HG03342 (cell line): ENCODE data around the gene ADAMTS15.

ENCODE experiments used
- ATAC-seq: cut with Tn5 transposase; IDR thresholded peaks from one replicate; pipeline ENCODE4 v1.9.1; 2021; ENCODE audit warnings: mild to moderate bottlenecking, moderate library complexity; ENCODE audit not compliant: unreplicated experiment

The ADAMTS15 gene, protein sequence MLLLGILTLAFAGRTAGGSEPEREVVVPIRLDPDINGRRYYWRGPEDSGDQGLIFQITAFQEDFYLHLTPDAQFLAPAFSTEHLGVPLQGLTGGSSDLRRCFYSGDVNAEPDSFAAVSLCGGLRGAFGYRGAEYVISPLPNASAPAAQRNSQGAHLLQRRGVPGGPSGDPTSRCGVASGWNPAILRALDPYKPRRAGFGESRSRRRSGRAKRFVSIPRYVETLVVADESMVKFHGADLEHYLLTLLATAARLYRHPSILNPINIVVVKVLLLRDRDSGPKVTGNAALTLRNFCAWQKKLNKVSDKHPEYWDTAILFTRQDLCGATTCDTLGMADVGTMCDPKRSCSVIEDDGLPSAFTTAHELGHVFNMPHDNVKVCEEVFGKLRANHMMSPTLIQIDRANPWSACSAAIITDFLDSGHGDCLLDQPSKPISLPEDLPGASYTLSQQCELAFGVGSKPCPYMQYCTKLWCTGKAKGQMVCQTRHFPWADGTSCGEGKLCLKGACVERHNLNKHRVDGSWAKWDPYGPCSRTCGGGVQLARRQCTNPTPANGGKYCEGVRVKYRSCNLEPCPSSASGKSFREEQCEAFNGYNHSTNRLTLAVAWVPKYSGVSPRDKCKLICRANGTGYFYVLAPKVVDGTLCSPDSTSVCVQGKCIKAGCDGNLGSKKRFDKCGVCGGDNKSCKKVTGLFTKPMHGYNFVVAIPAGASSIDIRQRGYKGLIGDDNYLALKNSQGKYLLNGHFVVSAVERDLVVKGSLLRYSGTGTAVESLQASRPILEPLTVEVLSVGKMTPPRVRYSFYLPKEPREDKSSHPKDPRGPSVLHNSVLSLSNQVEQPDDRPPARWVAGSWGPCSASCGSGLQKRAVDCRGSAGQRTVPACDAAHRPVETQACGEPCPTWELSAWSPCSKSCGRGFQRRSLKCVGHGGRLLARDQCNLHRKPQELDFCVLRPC

DNA sequence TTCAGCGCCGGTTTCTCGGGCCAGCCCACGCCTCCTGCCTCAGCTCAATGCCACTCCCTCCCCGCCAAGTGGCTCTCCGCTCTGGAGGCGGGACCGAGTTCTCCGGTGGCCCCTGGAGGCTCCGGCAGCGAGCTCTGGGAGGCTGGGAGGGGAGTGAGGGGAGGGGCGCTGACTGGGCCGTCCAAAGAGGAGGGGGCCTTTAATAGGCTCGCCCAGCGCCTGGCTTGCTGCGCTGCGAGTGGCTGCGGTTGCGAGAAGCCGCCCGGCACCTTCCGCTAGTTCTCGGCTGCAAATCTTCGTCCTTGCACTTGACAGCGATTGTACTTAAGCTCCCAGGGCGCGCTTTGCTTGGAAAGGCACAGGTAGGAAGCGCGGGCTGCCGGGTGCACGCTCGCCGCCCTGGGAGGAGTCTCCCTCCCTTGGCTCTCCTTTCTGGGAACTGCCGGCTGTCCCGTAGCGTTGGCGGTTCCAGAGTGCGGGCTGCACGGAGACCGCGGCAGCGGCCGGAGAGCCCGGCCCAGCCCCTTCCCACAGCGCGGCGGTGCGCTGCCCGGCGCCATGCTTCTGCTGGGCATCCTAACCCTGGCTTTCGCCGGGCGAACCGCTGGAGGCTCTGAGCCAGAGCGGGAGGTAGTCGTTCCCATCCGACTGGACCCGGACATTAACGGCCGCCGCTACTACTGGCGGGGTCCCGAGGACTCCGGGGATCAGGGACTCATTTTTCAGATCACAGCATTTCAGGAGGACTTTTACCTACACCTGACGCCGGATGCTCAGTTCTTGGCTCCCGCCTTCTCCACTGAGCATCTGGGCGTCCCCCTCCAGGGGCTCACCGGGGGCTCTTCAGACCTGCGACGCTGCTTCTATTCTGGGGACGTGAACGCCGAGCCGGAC is at the start of gene ADAMTS15:
TSS of gene ADAMTS15 (plus strand) at position 230 of the 894 bp plus-strand sequence. CDS start at position 559, 329 bp downstream.
- ATAC-seq = no peak

DNA sequence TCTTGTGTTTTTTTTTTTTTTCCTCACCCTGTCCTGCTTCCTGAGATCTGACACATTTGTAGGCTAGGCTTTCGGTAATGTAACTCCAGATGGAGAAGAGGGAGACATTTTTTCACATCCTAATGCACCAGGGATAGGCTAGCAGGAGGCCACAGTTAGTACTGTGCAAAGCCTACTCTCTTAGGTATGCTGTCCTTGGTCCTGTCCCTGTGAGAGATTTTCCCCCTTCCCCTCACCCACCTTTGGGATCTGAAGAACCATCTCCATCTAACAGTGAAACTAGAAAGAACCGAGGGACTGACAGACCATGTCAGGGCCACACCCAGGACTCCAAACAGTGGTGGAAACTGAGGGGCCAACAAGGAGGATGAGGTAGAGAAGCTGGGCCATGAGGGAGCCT is 49.2 kb upstream of the ADAMTS15 start:
- no peak for ATAC-seq

DNA sequence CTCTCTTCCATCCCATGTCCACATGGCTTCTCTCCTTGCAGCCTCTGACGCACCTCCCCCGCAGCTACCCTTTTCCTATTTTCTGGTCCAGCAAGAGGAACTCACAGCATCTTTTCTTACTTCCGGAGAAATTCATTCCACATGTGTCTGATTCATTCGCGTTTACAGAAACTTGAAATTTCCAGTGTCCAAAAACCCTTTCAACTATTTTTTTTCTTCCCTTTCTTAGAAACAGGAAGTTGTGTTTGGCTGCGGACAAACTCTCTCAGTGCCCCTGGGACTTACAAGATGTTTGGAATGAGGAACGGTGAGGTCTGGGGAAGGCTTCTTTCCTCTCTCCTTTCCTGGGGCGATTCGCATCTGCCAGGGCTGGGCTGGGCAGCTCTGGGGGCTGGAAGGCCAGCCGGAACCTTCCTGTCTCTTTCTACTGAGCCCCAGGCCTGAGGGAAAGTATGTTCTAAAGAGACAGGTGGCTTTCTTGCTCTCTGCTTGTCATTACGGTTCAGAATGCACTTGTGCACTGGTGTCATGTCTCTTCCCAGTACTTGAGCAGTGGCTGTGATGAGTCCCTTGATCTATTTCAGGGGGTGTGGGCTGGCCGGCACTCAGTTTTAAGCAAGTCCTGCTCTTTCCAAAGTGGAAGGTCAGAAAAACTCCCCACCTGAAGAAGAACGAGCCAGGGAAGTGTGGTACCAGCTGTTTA is 47.5 kb upstream of the ADAMTS15 start:
- ATAC-seq = no peak

DNA sequence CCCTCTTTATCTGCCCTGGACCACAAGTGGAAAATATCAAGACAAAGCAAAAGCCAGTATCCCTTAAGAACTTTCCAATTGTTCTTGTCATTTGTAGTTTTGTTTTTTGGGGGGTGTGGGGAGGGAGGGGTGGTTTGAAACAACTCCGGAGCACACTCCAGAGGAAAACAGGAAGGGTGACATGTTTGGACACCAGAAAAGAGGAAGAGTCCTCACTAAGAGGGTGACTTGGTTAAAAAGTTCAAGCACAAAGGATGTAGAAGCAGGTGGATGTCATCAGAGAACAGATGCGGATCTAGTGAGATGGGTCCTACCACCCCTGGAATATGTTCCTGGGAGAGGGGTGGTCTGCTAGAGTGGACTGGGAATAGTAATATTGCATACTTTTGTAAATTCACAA is 45.9 kb upstream of the ADAMTS15 start:
- no peak for ATAC-seq

DNA sequence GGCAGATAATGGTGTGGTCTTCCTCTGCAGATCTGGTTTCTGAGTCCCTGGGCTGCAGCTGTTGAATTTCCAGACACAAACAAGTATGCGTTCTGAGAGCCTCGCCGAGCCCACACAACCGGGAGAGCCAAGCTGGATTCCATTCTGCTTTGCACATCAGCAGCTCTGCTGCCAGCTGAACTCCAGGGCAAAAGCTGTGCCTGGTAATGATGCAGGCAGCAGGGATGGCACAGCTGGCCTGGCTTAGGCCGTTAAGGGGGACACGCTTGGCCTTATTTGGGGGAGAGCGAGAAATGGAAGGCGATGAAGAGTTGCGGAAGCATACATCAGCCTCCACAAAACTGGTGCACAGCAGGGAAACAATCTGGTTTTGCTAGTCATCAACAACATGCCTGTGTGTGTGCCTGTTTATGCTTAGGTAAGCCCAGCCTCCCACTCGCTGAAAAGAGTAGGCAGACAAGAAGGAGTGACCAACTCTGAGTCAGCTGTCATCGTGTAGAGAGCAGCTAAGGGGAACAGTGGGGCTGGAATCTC is 45.1 kb upstream of the ADAMTS15 start:
- no peak for ATAC-seq

DNA sequence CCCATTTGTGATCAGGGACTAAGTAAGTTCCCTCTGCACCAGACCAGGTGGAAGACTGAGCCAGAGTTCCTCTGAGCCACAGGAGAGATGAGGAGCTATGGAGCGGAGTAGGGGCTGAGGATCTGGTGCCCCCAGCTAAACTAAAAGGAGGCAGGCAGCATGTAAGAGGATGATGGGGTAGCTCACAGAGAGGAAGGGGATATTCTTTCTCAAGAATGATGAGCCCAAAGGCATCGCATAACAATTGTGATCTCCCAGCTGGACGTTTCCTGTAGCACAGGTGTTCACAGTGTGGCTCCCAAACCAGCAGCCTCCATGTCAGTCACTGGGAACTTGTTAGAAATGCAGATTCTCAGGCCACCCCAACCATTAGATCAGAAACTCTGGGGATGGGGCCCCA is 44.5 kb upstream of the ADAMTS15 start:
- no peak for ATAC-seq

DNA sequence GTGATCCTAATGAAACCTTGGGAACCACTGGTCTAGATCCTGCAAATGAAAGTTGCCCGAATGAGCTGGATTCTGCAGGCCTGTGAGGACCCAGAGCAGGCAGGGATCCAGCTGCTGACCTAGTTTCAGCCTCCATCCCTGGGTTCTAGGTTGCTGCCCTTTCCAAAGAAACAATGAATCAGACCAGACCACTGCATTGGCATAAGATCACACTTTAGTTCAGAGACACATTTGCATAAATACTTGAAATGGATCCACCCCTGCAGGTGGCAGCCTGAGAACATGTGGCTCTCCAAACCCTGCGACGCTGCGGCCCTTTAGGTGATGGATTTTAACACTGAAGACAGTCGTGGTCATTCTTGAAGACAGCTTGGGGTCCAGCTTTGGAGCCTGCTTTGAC is 43.7 kb upstream of the ADAMTS15 start:
- ATAC-seq = no peak

DNA sequence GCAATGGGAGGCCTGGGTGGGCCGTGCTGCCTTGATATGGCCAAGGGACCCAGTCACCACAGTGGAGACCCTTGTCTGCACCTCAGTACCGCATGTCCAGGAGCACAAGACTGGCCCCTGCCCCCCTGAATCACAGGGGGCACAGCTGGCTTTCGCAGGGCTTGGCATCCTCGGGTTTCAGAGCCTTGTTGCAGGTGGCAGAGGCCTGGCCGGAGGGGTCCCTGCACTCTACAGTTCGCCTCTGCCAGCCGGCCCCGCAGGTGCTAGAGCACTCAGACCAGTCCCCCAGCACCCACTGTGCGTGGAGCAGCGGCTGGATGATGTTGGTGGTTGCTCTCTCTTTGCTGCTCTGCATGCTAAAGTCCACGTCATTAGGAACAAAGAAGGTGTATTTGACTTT is 43.0 kb upstream of the ADAMTS15 start:
- ATAC-seq = no peak

DNA sequence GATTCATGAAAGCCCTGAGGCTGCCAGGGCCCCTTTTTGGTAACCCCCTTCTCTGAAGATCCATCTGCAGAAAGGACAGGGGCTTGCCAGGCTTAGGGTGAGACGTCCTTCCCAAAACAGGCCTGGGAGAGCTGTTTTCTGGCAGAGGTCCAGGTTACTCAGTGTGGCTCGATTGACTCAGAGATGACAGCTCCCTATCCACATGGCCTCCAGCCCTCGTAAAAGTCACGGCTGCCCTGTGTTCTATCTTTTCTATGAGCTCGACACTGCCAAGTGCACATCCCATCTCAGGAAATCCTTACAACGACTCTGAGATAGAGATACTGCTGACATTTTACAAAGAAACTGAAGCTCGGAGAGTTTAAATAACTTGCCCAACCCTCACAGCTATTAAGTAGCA is 40.5 kb upstream of the ADAMTS15 start:
- no peak for ATAC-seq

DNA sequence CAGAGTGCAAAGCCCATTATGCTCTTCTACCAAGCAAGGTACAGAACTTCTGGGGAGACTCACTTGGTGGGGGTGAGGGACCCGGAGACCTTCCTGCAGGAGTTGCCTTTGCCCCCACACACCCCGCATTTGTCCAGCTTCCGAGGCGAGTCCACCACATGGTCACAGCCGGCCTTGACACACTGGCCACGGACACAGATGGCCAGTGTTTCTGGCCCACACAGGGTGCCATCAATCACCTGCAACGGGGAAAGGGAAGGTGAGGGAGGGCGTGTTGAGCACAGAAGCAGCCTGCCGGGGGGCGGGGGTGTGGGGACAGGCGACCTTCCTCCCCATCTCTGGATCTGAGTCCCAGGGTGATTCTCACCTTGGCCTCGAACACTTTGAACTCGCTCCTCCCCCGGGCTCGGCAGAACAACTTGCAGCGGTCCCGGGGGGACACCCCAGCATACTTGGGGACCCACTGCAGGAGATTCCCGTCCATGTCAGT is 40.0 kb upstream of the ADAMTS15 start:
- ATAC-seq = no peak

DNA sequence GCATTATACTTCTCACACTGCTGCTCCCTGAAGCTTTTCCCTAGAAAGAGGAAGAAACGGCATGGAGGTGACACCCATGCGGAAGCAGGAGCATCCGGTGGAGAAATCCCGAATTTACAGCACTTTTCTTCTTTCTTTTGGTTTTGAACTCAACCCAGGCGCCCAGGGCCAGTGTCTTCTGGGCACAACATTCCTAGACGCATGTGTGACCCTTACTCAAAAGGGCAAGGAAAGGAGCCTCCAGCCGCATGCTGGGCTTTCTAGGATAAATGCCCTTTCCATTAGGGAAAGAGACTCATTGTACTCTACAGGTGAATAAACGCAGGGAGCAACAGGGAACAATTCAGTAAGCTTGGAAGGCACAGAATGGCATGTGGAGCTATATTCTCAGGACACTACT is 39.5 kb upstream of the ADAMTS15 start:
- ATAC-seq = no peak

DNA sequence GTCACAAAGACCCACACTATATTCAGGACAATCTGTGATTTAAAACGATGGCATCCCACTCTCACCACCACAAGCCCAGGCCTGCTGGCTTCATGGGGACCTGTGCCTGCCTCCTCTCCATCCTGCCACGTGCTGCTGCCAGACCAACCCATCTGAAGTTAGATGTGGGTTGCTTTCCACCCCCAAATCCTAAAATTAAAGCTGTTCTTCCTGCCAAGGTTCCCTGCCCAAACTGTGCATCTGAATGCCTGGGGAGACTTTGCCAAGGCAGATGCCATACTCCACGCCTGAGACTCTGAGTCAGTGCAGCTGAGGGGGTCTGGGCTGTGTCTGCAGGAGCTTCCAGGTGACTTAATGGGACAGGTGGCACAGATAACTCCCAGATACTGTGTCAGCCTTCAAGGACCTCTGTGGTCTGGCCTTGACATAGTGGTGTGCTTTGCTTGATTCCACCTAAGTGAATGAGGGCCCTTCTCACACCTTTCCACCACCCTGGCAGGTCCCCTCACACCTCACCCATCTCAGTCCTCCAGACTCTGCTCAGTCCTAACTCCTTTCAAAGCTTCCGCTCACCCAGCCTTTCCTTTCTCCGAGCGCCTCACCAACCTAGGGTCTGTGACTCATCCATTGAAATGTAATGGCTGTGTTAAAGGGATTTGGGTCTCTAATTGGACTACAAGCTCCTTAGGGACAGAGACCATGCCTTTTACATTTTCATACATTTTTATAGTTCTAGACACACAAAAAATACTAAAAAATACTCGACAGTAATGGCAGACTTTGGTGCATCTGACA is 38.7 kb upstream of the ADAMTS15 start:
- ATAC-seq = no peak

DNA sequence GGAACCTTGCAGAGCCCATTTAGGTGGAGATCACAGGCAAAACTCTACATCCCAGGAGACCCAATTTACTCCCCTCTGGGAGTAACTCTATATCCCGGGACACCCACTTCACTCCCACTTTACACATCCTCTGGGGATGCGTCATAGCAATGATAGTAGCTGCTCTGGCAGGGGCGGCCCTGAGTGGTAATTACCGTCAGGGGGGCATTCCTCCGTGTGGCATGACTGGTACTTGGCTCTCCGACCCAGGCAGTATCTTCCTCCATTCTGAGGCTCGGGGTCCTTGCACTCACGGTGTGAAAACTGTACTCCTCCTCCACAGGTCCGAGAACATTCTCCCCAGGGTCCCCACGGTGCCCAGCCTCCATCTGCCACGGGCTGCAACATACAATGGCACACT is 37.2 kb upstream of the ADAMTS15 start:
- no peak for ATAC-seq

DNA sequence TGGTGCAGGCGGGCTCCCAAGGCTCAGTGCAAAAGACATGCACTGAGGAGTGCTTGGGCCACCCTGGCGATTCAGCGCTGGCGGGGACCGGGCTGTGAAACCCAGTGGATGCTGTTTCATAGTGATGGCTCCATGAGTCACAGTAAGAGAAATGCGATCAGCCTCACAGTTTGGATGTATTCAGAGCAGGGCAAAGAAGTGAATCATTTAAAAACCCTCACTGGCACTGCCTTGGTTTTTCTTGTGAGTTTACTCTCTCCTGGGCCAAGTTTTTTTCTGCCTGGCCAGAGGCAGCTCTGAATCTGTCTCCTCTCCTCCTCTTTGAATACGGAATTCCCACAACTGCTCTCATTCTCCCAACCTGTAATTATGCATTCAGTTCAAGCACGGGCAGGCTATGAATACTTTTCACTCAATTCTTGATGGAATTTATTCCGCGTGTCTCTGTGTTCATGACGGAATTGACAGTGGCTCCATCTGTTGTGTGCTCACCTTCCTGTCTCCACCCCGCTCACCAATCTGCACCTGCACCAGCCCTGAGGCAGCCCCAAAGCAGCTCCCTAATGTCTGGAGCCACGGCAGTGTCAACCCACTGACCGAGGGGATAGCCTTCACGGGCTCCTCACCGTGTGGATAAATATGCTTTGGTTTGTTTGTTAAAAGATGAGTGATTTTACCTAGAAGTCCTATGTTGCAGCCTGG is 34.9 kb upstream of the ADAMTS15 start:
- ATAC-seq = no peak

DNA sequence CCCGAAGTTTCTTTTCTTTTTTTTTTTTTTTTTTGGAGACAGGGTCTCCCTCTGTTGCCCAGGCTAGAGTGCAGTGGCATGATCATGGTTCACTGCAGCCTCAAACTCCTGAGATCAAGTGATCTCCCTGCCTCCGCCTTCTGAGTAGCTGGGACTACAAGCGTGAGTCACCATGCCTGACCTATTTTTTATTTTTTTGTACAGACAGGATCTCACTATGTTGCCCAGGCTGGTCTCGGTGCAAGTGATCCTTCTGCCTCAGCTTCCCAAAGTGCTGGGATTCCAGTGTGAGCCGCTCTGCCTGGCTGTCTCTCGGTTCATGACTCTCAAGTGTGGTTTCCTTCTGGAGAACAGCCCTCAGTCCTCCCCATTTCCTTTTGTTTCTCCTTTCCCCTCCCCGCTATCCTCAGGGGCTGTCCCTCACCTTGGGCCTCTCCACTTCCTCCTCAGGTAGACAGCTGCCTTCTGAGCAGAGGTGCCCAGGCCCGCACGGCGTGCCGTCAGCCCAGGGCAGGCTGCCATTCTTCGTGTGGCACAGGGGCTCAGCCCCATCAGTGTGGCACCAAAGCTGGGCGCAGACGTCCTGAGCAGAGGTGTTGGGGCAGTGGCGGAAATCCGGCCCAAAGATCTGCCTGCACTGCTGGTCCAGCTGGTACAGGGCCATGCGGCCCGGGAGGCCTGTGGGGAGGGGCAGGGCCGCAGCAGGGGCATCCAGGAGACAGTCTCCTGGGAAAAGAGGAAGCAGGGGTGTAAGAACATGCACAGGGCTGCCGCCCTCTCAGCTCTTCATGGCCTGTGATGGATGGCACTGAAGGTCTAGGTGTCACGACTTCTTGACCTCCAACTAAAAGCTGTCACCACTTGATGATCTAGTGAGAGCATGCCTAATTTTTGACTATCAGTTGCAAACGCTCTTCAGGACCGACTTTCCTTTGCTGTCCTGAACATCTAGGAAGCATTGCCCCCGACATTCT is 34.1 kb upstream of the ADAMTS15 start:
- ATAC-seq = no peak

DNA sequence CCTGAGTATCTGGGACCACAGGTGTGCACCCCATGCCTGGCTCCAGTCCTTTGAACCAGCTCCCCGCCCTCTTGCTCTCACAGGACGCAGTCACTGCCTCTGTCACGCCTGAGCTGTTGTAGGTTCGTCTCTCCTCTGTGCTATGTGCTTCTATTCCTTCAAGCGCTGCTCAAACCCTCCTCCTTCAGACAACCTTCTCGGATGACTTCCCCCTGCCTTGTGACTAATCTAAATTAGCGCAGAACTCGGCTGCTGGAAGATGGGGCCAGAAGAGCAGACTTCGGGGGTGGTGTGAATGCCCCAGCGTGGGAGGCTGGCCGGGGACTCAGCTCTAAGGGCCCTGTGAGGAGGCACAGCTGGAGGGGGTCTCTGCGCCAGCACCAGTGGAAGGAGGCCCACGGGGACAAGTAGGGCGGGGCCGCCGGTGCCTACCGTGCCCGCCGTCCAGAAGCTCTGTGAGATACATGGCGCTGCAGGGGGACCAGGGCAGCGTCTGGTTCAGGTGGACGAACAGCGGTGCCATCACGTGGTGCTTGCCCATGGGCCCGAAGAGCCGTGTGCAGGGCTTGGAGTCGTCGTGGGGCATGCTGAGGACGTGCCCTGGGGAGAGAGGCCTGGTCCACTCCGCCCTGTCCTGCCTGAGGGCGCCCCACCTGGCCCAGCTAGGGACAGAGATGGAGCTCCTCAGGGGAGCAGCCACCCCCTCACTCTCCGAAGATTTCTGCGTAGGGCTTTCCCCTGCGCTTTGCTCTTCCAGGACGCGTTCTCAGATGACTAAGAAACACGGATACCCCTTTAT is 32.5 kb upstream of the ADAMTS15 start:
- no peak for ATAC-seq

DNA sequence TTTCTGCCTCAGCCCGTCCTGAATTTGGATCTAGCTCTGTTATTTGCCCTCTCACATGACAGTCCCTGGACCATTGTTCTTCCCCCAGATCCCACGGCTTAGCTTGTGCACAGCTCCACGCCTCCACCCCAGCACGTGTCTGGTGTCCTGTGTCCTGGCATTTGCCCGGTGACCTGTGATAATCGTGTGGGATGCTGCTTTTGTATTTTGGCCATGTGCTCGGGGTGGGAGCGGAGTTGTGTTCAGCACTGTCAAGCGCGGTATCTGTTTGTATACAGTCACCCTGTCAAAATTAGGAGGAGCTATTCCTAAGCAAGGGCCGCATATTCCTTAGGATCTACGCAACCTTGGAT is 31.9 kb upstream of the ADAMTS15 start:
- ATAC-seq = no peak
